Activated CD4-positive, alpha-beta T cell treated with anti-CD3 and anti-CD28 coated beads, Interleukin-2, amount 50 U/mL, for 48 hours (primary cell): ENCODE data around the gene PTCD1.
"Not testable (repeated sequence)": the region's sequence is repeated elsewhere in the genome, so short reads cannot be mapped to it uniquely, and the experiment has no call there.

Experiments used
- DNase-seq, 2 experiments: peaks; one replicate each; pipeline ENCODE4 v3.0.0-alpha.2; 2020

Gene PTCD1

GRCh38 chr7:99449326-99449725, 10.7 kb upstream of the PTCD1 start:
- DNase-seq, result no peak

GRCh38 chr7:99448855-99449254, 10.3 kb upstream of the PTCD1 start:
- no peak for DNase-seq

- no peak for DNase-seq
Observed at GRCh38 chr7:99447943-99448342, 9.3 kb upstream of the PTCD1 start.

- no peak for DNase-seq
Observed at GRCh38 chr7:99446096-99446495, 7.5 kb upstream of the PTCD1 start.

GRCh38 chr7:99440195-99440594, 1.6 kb upstream of the PTCD1 start:
- no peak for DNase-seq

GRCh38 chr7:99437946-99438572, 539 bp downstream of the PTCD1 start:
- DNase-seq, result no peak

- no peak for DNase-seq
Observed at GRCh38 chr7:99433158-99433557, 5.4 kb downstream of the PTCD1 start.

GRCh38 chr7:99431756-99432540, 6.7 kb downstream of the PTCD1 start:
- DNase-seq, result not testable (repeated sequence)

- no peak for DNase-seq
Observed at GRCh38 chr7:99429756-99430155, 8.8 kb downstream of the PTCD1 start.

GRCh38 chr7:99428972-99429566, 9.5 kb downstream of the PTCD1 start:
- no peak for DNase-seq

- DNase-seq, result no peak
Observed at GRCh38 chr7:99424932-99425730, 13.5 kb downstream of the PTCD1 start.

- DNase-seq, result no peak
Observed at GRCh38 chr7:99422625-99423024, 16.0 kb downstream of the PTCD1 start.

- DNase-seq, result no peak
Observed at GRCh38 chr7:99422186-99422585, 16.4 kb downstream of the PTCD1 start.

- DNase-seq, result no peak
Observed at GRCh38 chr7:99420986-99421385, 17.6 kb downstream of the PTCD1 start.

- no peak for DNase-seq
Observed at GRCh38 chr7:99420213-99420612, 18.4 kb downstream of the PTCD1 start.

- no peak for DNase-seq
Observed at GRCh38 chr7:99419323-99420021, 19.1 kb downstream of the PTCD1 start.

- DNase-seq, result no peak
Observed at GRCh38 chr7:99418260-99418659, 20.3 kb downstream of the PTCD1 start.

GRCh38 chr7:99415513-99416127, 23.0 kb downstream of the PTCD1 start:
- peak; percentile 48 to 53 for DNase-seq

- DNase-seq, result no peak
Observed at GRCh38 chr7:99410635-99411034, 28.0 kb downstream of the PTCD1 start.

GRCh38 chr7:99409806-99410205, 28.8 kb downstream of the PTCD1 start:
- DNase-seq, result no peak

GRCh38 chr7:99409192-99409572, 29.4 kb downstream of the PTCD1 start:
- no peak for DNase-seq
